Upper lobe of right lung (tissue), 1 donor: Measurements from ENCODE around the gene ITGA8. TPM values are rescaled to one million over a fixed set of nuclear protein-coding genes. Genes with fewer than 3 reads are reported as not detected.

Source experiments
- ATAC-seq: fragments of 200-7000 bp; cut with Tn5 transposase; one replicate; pipeline ENCODE4 v1.9.1; 2020; ENCODE audit warnings: mild to moderate bottlenecking, moderate library complexity
- DNase-seq: peaks from one replicate; pipeline ENCODE4 v3.0.0-alpha.2; 2020
- H3K27ac ChIP-seq: fragments of 200-600 bp; one replicate; pipeline ENCODE4 v1.8.0; 2022
- H3K27me3 ChIP-seq: fragments of 200-600 bp; one replicate; pipeline ENCODE4 v1.8.0; 2022; ENCODE audit warnings: mild to moderate bottlenecking
- H3K36me3 ChIP-seq: fragments of 200-600 bp; one replicate; pipeline ENCODE4 v1.8.0; 2022
- H3K4me1 ChIP-seq: fragments of 200-600 bp; one replicate; pipeline ENCODE4 v1.8.0; 2022
- H3K4me3 ChIP-seq: fragments of 200-600 bp; one replicate; pipeline ENCODE4 v1.8.0; 2022; ENCODE audit warnings: mild to moderate bottlenecking
- H3K9me3 ChIP-seq: fragments of 200-600 bp; one replicate; pipeline ENCODE4 v1.8.0; 2022
- intact Hi-C: fragments of 100-400 bp; cut with DNase I; formaldehyde crosslinking; loops from one replicate; pipeline ENCODE4 v1.11.0; 2022
- total RNA-seq: library from RNA; stranded (reverse); fragmentation: NEBNext Ultra II Directional; extraction: Animal tissue kit (Norgen Biotek cat#: 25700); gene quantifications from one replicate; pipeline ENCODE4 v1.2.1, GENCODE V29; 2021
- TF ChIP-seq, protein P1 (sequence below): fragments of 200-600 bp; IDR thresholded peaks from one replicate; pipeline ENCODE4 v1.8.0; 2022; ENCODE audit warnings: antibody characterized with exemption
- donor health status: DM: no; HTN: yes; CAD: no; lungs with severe emphysema.

The ITGA8 gene
- total RNA-seq, 1 donor from 2014 or later, result 33.9 TPM

DNA sequence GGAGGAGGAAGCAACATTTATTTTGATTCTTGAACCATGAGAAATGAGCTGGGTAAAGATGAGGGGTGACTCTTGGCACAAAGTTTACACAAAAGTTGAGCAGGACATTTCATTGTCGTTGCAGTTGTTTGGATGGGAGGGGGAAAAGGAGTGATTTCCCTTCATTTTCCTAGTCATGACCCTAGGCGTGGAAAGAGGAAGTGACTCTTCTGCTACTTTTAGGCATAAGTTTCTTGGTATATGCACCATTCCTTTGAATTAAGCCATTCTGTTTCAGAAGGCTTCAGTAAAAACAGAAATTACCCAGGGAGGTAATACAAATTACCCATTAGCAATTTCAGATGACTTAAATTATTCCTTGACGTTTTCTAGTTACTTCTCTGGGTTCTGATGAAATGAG is 234.7 kb downstream of the ITGA8 start:
- no peak for DNase-seq
- TF ChIP-seq, protein P1, sequence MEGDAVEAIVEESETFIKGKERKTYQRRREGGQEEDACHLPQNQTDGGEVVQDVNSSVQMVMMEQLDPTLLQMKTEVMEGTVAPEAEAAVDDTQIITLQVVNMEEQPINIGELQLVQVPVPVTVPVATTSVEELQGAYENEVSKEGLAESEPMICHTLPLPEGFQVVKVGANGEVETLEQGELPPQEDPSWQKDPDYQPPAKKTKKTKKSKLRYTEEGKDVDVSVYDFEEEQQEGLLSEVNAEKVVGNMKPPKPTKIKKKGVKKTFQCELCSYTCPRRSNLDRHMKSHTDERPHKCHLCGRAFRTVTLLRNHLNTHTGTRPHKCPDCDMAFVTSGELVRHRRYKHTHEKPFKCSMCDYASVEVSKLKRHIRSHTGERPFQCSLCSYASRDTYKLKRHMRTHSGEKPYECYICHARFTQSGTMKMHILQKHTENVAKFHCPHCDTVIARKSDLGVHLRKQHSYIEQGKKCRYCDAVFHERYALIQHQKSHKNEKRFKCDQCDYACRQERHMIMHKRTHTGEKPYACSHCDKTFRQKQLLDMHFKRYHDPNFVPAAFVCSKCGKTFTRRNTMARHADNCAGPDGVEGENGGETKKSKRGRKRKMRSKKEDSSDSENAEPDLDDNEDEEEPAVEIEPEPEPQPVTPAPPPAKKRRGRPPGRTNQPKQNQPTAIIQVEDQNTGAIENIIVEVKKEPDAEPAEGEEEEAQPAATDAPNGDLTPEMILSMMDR, result no peak
- Histone ChIP-seq H3K9me3 (no peaks in the 10 kb centered on the region), H3K36me3 (no peaks in the 10 kb centered on the region), H3K27ac (no peak overlapping the region), H3K4me3 (no peak overlapping the region), H3K27me3 (no peaks in the 10 kb centered on the region), H3K4me1 (peaks cover 5% of the 10 kb centered on the region)
- intact Hi-C loops, result no loop called here
- no peak for ATAC-seq

DNA sequence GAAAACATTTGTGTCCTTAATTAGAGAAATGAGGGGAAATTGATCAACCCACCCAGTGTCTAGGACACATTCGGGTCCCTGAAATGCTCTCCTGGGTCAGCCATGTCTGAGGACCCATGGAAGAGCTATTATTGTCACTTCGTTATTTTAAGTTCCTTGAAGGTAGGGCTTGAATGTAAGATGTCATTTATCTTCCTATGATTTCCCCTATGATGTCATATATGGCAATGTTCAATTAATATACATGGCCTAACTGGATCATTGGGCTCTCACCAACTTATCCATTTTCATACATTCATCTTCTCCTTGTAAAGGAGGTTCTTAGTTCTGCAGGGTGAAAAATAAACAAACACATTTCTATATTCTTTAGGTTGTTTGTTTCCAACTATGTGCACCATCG is 235.6 kb downstream of the ITGA8 start:
- Histone ChIP-seq H3K36me3 (no peaks in the 10 kb centered on the region), H3K4me3 (no peak overlapping the region), H3K27ac (no peak overlapping the region), H3K9me3 (no peaks in the 10 kb centered on the region), H3K4me1 (peaks cover 5% of the 10 kb centered on the region), H3K27me3 (no peaks in the 10 kb centered on the region)
- intact Hi-C loops, result no loop called here
- no peak for DNase-seq
- TF ChIP-seq, protein P1, result no peak
- ATAC-seq, result no peak

DNA sequence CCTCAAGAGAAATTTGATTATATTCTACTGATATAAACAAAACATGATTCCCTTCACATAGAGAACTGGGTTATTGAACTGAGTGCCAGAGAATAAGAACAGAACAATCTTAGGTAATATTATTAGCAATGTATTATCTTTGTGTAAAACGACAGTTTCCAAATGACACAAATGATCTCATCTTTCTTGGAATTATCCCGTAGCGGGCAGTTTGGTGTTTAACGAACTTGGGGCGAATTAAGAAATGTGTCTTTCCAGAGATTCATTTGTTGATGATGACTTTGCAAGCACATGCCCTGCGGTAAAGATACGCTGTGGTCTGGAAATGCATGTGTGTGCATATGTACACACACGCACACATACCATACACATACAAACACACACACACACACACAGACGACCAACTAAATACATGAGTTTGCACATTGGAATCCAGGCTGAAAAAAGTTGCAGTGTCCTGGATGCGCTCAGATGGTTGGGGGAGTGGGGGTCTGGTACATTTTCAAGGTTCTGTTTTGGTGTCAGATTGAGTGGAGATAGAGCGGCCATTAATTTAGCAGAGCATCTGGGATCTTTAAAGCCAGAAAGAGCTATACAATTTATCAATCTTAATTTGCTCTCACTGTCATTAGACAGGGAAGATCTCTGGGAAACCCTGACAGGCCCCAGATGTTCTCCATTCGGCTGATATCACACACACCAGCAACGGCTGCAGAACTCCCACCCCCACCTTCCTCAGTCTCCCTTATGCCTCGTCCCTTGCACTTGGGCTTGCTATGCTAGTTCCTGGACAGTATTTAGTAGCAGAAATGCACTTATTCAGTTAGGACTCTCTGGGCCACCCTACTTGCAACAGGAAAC is 236.3 kb downstream of the ITGA8 start:
- TF ChIP-seq, protein P1, result no peak
- intact Hi-C loops, result no loop called here
- no peaks in the 10 kb centered on the region for H3K36me3 ChIP-seq
- no peak overlapping the region for H3K27ac ChIP-seq
- peaks cover 5% of the 10 kb centered on the region for H3K4me1 ChIP-seq
- ATAC-seq, result no peak
- no peak overlapping the region for H3K4me3 ChIP-seq
- no peak for DNase-seq
- no peaks in the 10 kb centered on the region for H3K27me3 ChIP-seq
- no peaks in the 10 kb centered on the region for H3K9me3 ChIP-seq

DNA sequence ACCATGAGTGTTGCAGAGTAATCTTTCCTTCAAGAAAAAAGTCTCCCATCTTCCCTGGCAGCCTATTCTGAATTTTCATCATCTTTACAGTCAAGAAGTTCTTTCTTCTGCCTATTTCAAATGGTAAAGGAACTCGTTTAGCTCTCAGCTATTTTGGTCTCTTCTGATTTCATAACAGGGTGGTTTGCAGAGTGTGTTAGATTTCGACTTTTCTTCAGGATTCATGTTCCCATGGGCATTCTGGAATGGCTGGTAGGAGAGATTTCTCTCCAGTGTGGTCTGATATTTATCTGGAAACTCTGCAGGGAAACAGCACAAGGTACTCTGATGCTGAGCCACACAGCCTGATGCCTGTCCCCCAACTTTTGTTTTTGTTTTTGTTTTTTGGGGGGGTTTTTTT is 237.6 kb downstream of the ITGA8 start:
- no peaks in the 10 kb centered on the region for H3K9me3 ChIP-seq
- no peak overlapping the region for H3K27ac ChIP-seq
- H3K36me3 ChIP-seq, result no peaks in the 10 kb centered on the region
- no peaks in the 10 kb centered on the region for H3K27me3 ChIP-seq
- TF ChIP-seq, protein P1, result no peak
- peaks cover 5% of the 10 kb centered on the region for H3K4me1 ChIP-seq
- no peak for DNase-seq
- ATAC-seq, result no peak
- intact Hi-C loops, result no loop called here
- H3K4me3 ChIP-seq, result no peak overlapping the region

DNA sequence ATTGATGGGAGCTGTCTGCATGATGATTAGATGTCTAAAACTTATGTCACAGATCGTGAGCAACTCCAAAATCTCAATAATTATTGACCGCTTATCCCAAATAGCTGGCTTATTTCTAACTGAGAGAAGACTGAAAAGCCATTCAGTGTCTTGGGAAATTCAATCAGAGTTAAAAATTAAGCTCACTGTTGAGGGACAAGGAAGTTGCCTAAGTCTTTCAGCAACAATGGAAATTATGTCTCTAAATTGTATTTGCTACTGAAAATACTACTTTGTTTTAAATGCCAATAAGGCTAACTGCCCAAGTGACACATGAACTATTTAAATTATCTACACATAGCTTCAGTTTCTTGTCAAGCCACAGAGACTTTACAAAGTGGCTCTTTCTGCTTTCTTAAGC is 240.8 kb downstream of the ITGA8 start:
- no peak for ATAC-seq
- Histone ChIP-seq H3K4me1 (no peaks in the 10 kb centered on the region), H3K36me3 (no peaks in the 10 kb centered on the region), H3K27me3 (no peaks in the 10 kb centered on the region), H3K27ac (no peak overlapping the region), H3K4me3 (no peak overlapping the region), H3K9me3 (no peaks in the 10 kb centered on the region)
- no peak for DNase-seq
- TF ChIP-seq, protein P1, result no peak
- intact Hi-C loops, result no loop called here
